Measurements from ENCODE around the gene APEH.

The APEH gene

GRCh38 chr3:49715611-49716121 lies 41.5 kb downstream of the APEH start:
- no peak for DNase-seq

GRCh38 chr3:49716169-49716568 lies 42.0 kb downstream of the APEH start:
- no peak for DNase-seq

- no peak for DNase-seq
These were observed 42.6 kb downstream of the APEH start for GRCh38 chr3:49716691-49717210.

- no peak for DNase-seq
These were observed 43.2 kb downstream of the APEH start for GRCh38 chr3:49717211-49717958.

- no peak for DNase-seq
These were observed 44.1 kb downstream of the APEH start for GRCh38 chr3:49717959-49718857.

- DNase-seq = no peak
These were observed 44.7 kb downstream of the APEH start for GRCh38 chr3:49718858-49719213.

- peak; percentile 91 for DNase-seq
These were observed 45.2 kb downstream of the APEH start, which contains the start of gene AMIGO3 for GRCh38 chr3:49719214-49719884. Gene AMIGO3 (minus strand): TSS chr3:49719684. CDS start chr3:49719465, 219 bp downstream.

- DNase-seq = no peak
These were observed 46.9 kb downstream of the APEH start for GRCh38 chr3:49720855-49721595.

GRCh38 chr3:49721596-49721895 lies 47.4 kb downstream of the APEH start:
- no peak for DNase-seq

- DNase-seq = no peak
These were observed 48.0 kb downstream of the APEH start for GRCh38 chr3:49721896-49722781.

- no peak for DNase-seq
These were observed 48.7 kb downstream of the APEH start for GRCh38 chr3:49722896-49723295.

GRCh38 chr3:49723296-49723627 lies 49.1 kb downstream of the APEH start:
- DNase-seq = peak; percentile 60

- peak; percentile 93 for DNase-seq
These were observed 49.7 kb downstream of the APEH start, which contains the start of gene GMPPB for GRCh38 chr3:49723628-49724551. Gene GMPPB (minus strand): TSS chr3:49723951. CDS start chr3:49723726, 225 bp downstream.

GRCh38 chr3:49724586-49724985 lies 50.4 kb downstream of the APEH start:
- peak; percentile 33 for DNase-seq

- no peak for DNase-seq
These were observed 51.9 kb downstream of the APEH start for GRCh38 chr3:49725906-49726681.

- no peak for DNase-seq
These were observed 53.2 kb downstream of the APEH start for GRCh38 chr3:49727154-49727923.

GRCh38 chr3:49727924-49728361 lies 53.8 kb downstream of the APEH start:
- DNase-seq = no peak

GRCh38 chr3:49729966-49730609 lies 55.9 kb downstream of the APEH start:
- no peak for DNase-seq

Measured in activated naive CD4-positive, alpha-beta T cell treated with Interleukin-2 at 50 U/mL for 16 hours (primary cell).